ENCODE results near the gene BTBD6. TPM values are rescaled to one million over a fixed set of nuclear protein-coding genes. Genes with fewer than 3 reads are reported as not detected.

Gene BTBD6
- total and polyA plus RNA-seq, 2 of the 8 experiments (the other 6 are each of a cell fraction or from before 2014, with no cell fraction given): 10.1 to 10.2 TPM

GRCh38 chr14:105206873-105207272 is 41.5 kb upstream of the BTBD6 start:
- Histone ChIP-seq H4K20me1 (replicated peaks in 1 of 2; ENCODE audit: control insufficient read depth in 1 of 2, insufficient read depth in 2 of 2, low read length in 2 of 2) (peaks cover 3 to 10% of the 10 kb centered on the region in 2 experiments), H3K9me3 (ENCODE audit: insufficient read depth in 2 of 2, low read depth in 1 of 2, low read length in 1 of 2) (no peaks in the 10 kb centered on the region), H4K8ac (ENCODE audit: extremely low read depth, insufficient read depth, low read length) (no peak overlapping the region), H3K14ac (ENCODE audit: insufficient read length) (no peak overlapping the region), H3K23me2 (ENCODE audit: low read depth, low read length) (no peaks in the 10 kb centered on the region), H2BK5ac (ENCODE audit: low read depth, low read length) (no peak overlapping the region), H2AK5ac (ENCODE audit: low read depth, low read length) (no peak overlapping the region), H3K27me3 (replicated peaks in 1 of 4; ENCODE audit: control insufficient read depth in 3 of 4, extremely low read depth in 1 of 4, insufficient read depth in 3 of 4, low read length in 3 of 4) (peaks cover 0 to 2% (median 0%) of the 10 kb centered on the region in 4 experiments; a peak in 2 of 7 replicates), H3K79me1 (ENCODE audit: low read depth, low read length) (no peaks in the 10 kb centered on the region), H3K23ac (ENCODE audit: insufficient read length) (no peak overlapping the region), H3K18ac (ENCODE audit: extremely low read depth, low read length) (no peak overlapping the region), H3K36me3 (ENCODE audit: control insufficient read depth in 2 of 4, insufficient read depth in 4 of 4, low read length in 3 of 4) (no peaks in the 10 kb centered on the region), H4K91ac (replicated peaks; ENCODE audit: insufficient read length, low read length) (no peak overlapping the region), H4K5ac (ENCODE audit: insufficient read length, low read depth, low read length) (no peak overlapping the region), H3K4ac (replicated peaks; ENCODE audit: insufficient read length, low read depth, low read length) (no peak overlapping the region), H2BK12ac (ENCODE audit: low read depth, low read length) (no peak overlapping the region), H2AFZ (ENCODE audit: low read length) (no peak overlapping the region), H2BK120ac (replicated peaks; ENCODE audit: low read depth, low read length) (no peak overlapping the region), H3K4me1 (replicated peaks in 1 of 4; ENCODE audit: control insufficient read depth in 3 of 4, insufficient read depth in 4 of 4, low read length in 3 of 4) (peaks cover 0 to 5% (median 0%) of the 10 kb centered on the region in 4 experiments; a peak in 1 of 7 replicates), H3K4me3 (ENCODE audit: extremely low read depth in 1 of 4, insufficient read depth in 2 of 4, low read depth in 3 of 4, low read length in 4 of 4) (no peak overlapping the region), H2BK15ac (ENCODE audit: low read length) (no peak overlapping the region), H3K79me2 (ENCODE audit: control insufficient read depth in 1 of 2, insufficient read depth in 2 of 2, low read length in 2 of 2) (no peaks in the 10 kb centered on the region), H3K9ac (replicated peaks in 1 of 4; ENCODE audit: extremely low read depth in 1 of 4, low read depth in 3 of 4, low read length in 3 of 4) (no peak overlapping the region), H3K27ac (ENCODE audit: low read depth, low read length) (no peak overlapping the region), H2BK20ac (ENCODE audit: low read length) (no peak overlapping the region), H3K56ac (replicated peaks; ENCODE audit: insufficient read length, low read depth, low read length) (no peak overlapping the region), H3K4me2 (ENCODE audit: insufficient read depth in 1 of 2, low read depth in 2 of 2, low read length in 2 of 2) (no peak overlapping the region)
- POLR2A ChIA-PET (ENCODE audit: partially characterized antibody): interaction anchor here (0.6 kb wide), 1 partner anchor 62 kb away, joined by 3 read pairs; no protein-coding TSS in a partner anchor
- WGBS, 2 experiments (ENCODE audit: extremely low coverage in 1 of 2, insufficient coverage in 1 of 2, insufficient read length in 1 of 2, insufficient replicate concordance in 2 of 2, low coverage in 1 of 2, low lambda C conversion rate in 2 of 2, missing lambda C conversion rate in 1 of 2): 97% methylated on average over 3 of the region's 5 CpGs; no CpG with 5 or more reads in 1 of the 2 experiments
- DNase-seq (ENCODE audit: low read depth in 1 of 2, low spot score in 2 of 2) (no peak), FAIRE-seq (no peak)
- CTCF ChIA-PET (ENCODE audit: partially characterized antibody): interaction anchor here (0.7 to 1.6 kb wide), 14 partner anchors 10 to 191 kb away, joined by 3 to 9 read pairs (median 4); partner anchors contain the start of gene TEX22
- no peak for TF ChIP-seq JUN (IDR thresholded peaks at IDR 0.05; ENCODE audit: low read depth, low read length)
- TF ChIP-seq ATF2 (IDR thresholded peaks at IDR 0.05; ENCODE audit: low read length): no peak
- TF ChIP-seq TAF7 (optimal IDR thresholded peaks at IDR 0.05; ENCODE audit: borderline replicate concordance, low read depth, low read length): no peak
- TF ChIP-seq POLR2AphosphoS5 (IDR thresholded peaks at IDR 0.05; ENCODE audit: low read depth, low read length): no peak
- no peak for TF ChIP-seq CEBPB (IDR thresholded peaks at IDR 0.05; ENCODE audit: low read depth, low read length)
- TF ChIP-seq E2F6 (IDR thresholded peaks at IDR 0.05): no peak
- no peak for TF ChIP-seq YY1 (IDR thresholded peaks at IDR 0.05; ENCODE audit: low read depth, low read length)
- TF ChIP-seq EZH2 (IDR thresholded peaks at IDR 0.05; ENCODE audit: low read depth, low read length, severe bottlenecking): no peak
- no peak for TF ChIP-seq ATF3 (IDR thresholded peaks at IDR 0.05; ENCODE audit: insufficient read depth, low read depth, low read length)

All from H1 (cell line).